ENCODE measurements around the gene KCNK3. TPM values are rescaled to one million over a fixed set of nuclear protein-coding genes. Genes with fewer than 3 reads are reported as not detected.

The KCNK3 gene
- total and polyA plus RNA-seq, 4 donors: 6.2 to 36.0 (median 24.4) TPM

DNA sequence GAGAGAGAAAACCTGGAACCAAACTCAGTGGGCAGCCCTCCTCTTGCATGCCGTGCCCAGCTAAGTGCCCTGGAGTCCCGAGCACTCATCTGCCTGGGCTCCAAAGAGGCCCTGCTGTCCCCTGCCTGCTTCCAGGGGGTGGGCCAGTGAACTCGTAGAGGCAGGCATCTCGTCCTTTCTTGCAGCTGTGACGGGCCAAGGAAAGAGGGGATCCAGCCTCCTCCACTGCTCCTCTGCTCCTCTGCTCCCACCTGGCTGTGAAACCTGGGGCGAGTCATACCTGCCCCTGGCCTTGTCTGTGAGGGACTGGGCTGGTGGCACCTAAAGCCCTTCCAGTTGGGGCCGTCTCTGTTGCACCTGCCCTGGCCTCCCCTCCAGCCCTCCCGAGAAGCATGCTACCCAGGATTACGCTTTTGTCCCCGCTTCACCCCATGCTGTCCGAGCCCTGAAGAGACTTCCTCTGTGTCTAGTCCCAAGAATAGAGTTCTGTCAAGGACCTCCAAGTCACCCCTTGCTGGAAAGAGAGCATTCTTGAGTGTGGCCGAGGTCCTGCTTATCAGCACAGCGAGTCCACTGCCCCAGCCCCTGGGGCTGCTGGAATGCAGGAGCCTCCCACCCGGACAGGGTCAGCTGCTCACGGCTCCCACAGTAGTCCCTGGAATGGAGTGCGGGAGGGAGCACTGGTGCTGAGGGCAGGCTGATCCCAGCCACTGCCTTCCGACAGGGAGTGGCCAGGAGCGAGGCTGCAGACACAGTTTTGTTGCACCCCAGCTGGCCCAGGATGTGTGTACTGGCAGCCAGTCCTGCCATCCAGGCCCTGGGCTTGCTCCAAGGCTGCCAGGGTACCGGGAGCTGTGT lies 14.3 kb downstream of the KCNK3 start:
- 66% methylated on average over 19 of the region's 19 CpGs for WGBS (ENCODE audit: insufficient coverage)
- H3K36me3 ChIP-seq (ENCODE audit: control insufficient read depth, insufficient read depth, low read length): no peaks in the 10 kb centered on the region
- no peak for DNase-seq (ENCODE audit: low read depth in 4 of 6, low spot score in 6 of 6)
- no peak overlapping the region for H3K4me3 ChIP-seq (ENCODE audit: low read depth, low read length)
- H3K27ac ChIP-seq (ENCODE audit: low read depth, low read length): no peak overlapping the region
- no peaks in the 10 kb centered on the region for H3K9me3 ChIP-seq (ENCODE audit: control insufficient read depth, insufficient read depth, low read length)
- peaks cover 44% of the 10 kb centered on the region for H3K4me1 ChIP-seq (ENCODE audit: control insufficient read depth, insufficient read depth, low read length)
- H3K27me3 ChIP-seq (ENCODE audit: control insufficient read depth, insufficient read depth, low read length): no peaks in the 10 kb centered on the region

DNA sequence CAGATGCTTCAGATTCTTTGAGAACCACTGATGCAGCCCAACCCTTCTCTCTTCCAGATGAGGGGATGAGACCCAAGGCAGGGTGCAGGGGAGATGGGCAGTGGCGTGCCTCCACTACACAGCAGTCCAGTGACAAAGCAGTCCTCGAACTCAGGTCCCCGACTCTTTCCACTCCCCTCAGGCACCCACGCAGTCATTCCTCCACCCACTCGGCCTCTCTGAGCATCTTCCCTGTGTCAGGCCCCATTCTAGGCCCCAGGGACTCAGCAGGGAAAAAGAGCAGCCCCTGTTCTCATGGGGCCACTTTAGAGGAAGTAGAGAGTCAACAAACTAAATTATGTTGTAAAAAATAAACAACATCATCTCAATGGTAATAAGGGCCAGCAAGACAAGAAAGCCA lies 15.2 kb downstream of the KCNK3 start:
- DNase-seq (ENCODE audit: low read depth in 4 of 6, low spot score in 6 of 6): no peak
- H3K27ac ChIP-seq (ENCODE audit: low read depth, low read length): no peak overlapping the region
- H3K4me3 ChIP-seq (ENCODE audit: low read depth, low read length): no peak overlapping the region
- H3K9me3 ChIP-seq (ENCODE audit: control insufficient read depth, insufficient read depth, low read length): no peaks in the 10 kb centered on the region
- H3K27me3 ChIP-seq (ENCODE audit: control insufficient read depth, insufficient read depth, low read length): no peaks in the 10 kb centered on the region
- peaks cover 53% of the 10 kb centered on the region for H3K4me1 ChIP-seq (ENCODE audit: control insufficient read depth, insufficient read depth, low read length)
- WGBS (ENCODE audit: insufficient coverage): 85% methylated on average over 3 of the region's 5 CpGs
- H3K36me3 ChIP-seq (ENCODE audit: control insufficient read depth, insufficient read depth, low read length): no peaks in the 10 kb centered on the region

DNA sequence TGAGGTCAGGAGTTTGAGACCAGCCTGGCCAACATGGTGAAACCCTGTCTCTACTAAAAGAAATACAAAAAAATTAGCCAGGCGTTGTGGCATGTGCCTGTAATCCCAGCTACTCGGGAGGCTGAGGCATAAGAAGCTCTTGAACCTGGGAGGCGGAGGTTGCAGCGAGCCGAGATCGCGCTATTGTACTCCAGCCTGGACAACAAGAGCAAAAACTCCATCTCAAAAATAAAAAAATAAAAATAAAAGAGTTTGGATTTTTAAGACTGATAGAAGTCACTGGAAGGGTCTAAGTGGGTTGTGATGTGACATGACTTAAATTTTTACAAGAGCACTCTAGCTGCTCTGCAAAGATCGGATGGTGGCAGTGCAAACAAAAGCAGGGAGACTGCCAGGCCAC lies 15.9 kb downstream of the KCNK3 start:
- Histone ChIP-seq H3K4me3 (ENCODE audit: low read depth, low read length) (no peak overlapping the region), H3K36me3 (ENCODE audit: control insufficient read depth, insufficient read depth, low read length) (no peaks in the 10 kb centered on the region), H3K4me1 (ENCODE audit: control insufficient read depth, insufficient read depth, low read length) (peaks cover 61% of the 10 kb centered on the region), H3K27me3 (ENCODE audit: control insufficient read depth, insufficient read depth, low read length) (no peaks in the 10 kb centered on the region), H3K9me3 (ENCODE audit: control insufficient read depth, insufficient read depth, low read length) (no peaks in the 10 kb centered on the region), H3K27ac (ENCODE audit: low read depth, low read length) (no peak overlapping the region)
- DNase-seq (ENCODE audit: low read depth in 4 of 6, low spot score in 6 of 6): no peak
- WGBS (ENCODE audit: insufficient coverage): 88% methylated on average over 1 of the region's 8 CpGs

DNA sequence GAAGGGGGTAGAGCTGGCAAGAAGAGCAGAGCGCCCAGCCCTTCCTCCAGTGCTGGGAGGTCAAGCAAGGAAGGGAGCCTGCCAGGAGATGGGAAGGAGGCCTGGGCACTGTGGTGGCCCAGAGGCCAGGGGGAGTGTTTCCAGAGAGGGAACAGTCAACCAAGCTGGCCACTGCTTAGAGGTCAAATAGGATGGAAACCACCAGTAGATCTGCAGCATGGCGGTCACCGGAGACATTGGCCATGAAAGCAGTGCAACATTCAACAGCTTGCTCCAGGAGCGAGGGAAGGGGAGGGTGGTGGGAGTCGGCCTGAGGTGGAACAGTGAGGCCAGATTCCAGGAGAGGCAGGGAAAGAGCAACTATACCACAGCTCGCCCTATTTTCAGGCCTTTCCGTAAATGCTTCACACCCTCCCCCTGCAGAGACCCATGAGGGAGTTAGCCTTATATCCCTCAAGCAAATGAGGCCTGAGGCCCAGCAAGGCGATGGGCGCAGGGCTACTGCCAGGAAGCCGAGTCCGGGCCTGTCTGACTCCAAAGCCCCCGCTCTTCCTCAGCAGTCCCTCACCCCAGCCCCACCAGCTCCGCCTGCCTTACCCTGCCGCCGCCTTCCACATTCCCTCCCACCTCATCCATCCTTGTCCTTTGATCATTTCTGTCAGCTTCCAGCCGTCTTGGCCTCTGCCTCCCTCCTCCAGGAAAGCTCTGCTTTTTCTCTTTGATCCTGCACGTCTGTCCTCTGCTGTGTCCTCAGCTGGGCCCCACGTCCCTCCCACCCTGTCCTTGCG lies 17.0 kb downstream of the KCNK3 start:
- H3K27me3 ChIP-seq (ENCODE audit: control insufficient read depth, insufficient read depth, low read length): no peaks in the 10 kb centered on the region
- H3K4me3 ChIP-seq (ENCODE audit: low read depth, low read length): no peak overlapping the region
- H3K36me3 ChIP-seq (ENCODE audit: control insufficient read depth, insufficient read depth, low read length): no peaks in the 10 kb centered on the region
- H3K4me1 ChIP-seq (ENCODE audit: control insufficient read depth, insufficient read depth, low read length): peaks cover 71% of the 10 kb centered on the region
- WGBS (ENCODE audit: insufficient coverage): 64% methylated on average over 18 of the region's 19 CpGs
- H3K27ac ChIP-seq (ENCODE audit: low read depth, low read length): no peak overlapping the region
- H3K9me3 ChIP-seq (ENCODE audit: control insufficient read depth, insufficient read depth, low read length): no peaks in the 10 kb centered on the region
- DNase-seq (ENCODE audit: low read depth in 4 of 6, low spot score in 6 of 6): peak in 1 of 6 donors; percentile 59

DNA sequence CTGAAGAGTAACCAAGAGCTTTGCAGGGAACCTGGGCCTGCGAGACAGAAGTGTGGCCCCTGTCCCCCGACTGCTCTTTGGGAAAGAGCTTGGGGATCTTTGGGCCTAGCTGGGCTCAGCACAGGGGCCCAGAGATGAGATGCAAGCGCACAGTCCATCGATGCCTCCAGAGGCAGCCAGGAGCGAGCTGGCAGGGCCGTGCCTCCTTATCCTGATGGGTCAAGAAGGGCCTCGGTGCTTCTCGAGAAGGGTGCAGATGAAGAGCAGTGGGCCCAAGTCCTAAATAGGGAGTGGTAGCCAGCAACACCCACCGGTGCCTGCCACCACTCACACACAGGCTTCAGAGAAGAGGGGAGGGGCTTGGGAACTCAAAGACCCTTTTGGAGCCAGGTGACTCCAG lies 17.6 kb downstream of the KCNK3 start:
- Histone ChIP-seq H3K27me3 (ENCODE audit: control insufficient read depth, insufficient read depth, low read length) (no peaks in the 10 kb centered on the region), H3K4me1 (ENCODE audit: control insufficient read depth, insufficient read depth, low read length) (peaks cover 74% of the 10 kb centered on the region), H3K27ac (ENCODE audit: low read depth, low read length) (peak overlapping the region; percentile 16), H3K36me3 (ENCODE audit: control insufficient read depth, insufficient read depth, low read length) (no peaks in the 10 kb centered on the region), H3K9me3 (ENCODE audit: control insufficient read depth, insufficient read depth, low read length) (no peaks in the 10 kb centered on the region), H3K4me3 (ENCODE audit: low read depth, low read length) (no peak overlapping the region)
- 60% methylated on average over 6 of the region's 9 CpGs for WGBS (ENCODE audit: insufficient coverage)
- no peak for DNase-seq (ENCODE audit: low read depth in 4 of 6, low spot score in 6 of 6)

DNA sequence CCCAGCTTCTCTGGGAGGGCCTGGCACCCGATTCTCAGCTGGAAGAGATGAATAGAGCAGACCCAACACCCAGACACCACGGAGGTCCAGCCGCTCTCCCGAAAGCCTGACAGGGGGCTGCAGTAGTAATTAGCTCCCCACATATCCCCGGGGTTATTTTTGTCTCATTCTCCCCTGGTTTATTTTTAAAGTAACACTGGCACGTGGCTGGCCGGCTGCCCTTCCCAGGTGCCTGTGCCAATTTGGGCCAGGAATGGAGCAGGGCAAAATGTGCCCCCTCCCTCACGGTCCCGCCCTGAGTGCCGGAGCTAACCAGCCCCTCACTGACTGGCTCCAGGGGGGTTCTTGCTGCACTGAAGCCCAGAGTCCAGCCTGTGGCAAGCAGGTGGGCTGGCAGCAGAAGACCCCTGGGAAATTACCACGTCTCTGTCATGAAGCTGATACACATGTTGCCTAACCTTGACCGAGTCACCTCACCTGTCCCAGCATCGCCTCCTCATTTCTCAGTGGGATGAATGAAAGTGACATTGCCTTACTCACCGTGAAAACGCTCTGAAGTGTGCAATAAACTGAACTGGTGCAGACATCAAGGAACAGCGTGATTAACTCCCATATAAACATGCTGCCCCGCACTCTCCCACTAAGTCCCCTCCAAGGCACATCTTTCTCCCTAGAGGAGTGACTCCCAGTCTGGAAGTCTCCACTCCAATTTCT lies 18.4 kb downstream of the KCNK3 start:
- DNase-seq (ENCODE audit: low read depth in 4 of 6, low spot score in 6 of 6): no peak
- H3K27ac ChIP-seq (ENCODE audit: low read depth, low read length): peak overlapping the region; percentile 20
- H3K27me3 ChIP-seq (ENCODE audit: control insufficient read depth, insufficient read depth, low read length): no peaks in the 10 kb centered on the region
- H3K9me3 ChIP-seq (ENCODE audit: control insufficient read depth, insufficient read depth, low read length): no peaks in the 10 kb centered on the region
- WGBS (ENCODE audit: insufficient coverage): 49% methylated on average over 17 of the region's 17 CpGs
- no peaks in the 10 kb centered on the region for H3K36me3 ChIP-seq (ENCODE audit: control insufficient read depth, insufficient read depth, low read length)
- H3K4me3 ChIP-seq (ENCODE audit: low read depth, low read length): no peak overlapping the region
- peaks cover 80% of the 10 kb centered on the region for H3K4me1 ChIP-seq (ENCODE audit: control insufficient read depth, insufficient read depth, low read length)

DNA sequence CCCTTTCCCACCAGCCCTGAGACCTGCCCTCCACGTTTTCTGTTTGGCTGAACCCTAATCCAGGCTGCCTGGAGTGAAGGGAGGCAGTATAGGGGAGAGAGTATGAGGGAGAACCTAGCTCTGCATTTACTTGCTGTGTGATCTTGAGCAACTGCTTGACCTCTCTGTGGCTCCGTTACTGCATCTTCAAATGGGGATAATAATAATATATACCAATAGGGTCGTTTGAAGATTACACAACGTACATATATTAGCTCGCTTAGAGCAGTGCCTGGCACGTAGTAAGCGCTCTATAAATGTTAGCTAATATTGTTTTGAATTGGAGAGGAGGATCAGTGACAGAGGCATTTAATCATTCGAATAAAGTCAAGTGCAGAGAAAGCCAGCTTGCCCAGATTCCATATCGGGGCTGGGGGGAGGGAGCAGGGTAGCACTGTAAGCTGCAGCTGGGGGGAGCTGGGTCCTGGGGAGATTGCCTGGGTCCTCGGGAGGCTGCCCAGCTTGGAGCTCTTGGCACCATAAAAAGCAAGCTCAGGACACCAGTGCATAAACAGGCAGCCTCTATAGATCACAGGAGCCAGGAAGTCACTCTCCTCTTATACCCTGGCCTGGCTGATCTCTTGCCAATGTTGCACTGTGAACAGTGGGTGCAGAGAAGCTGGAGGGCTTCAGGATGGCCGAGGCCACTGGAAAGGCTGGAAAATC lies 19.1 kb downstream of the KCNK3 start:
- WGBS (ENCODE audit: insufficient coverage): 54% methylated on average over 7 of the region's 11 CpGs
- Histone ChIP-seq H3K27me3 (ENCODE audit: control insufficient read depth, insufficient read depth, low read length) (no peaks in the 10 kb centered on the region), H3K9me3 (ENCODE audit: control insufficient read depth, insufficient read depth, low read length) (no peaks in the 10 kb centered on the region), H3K4me1 (ENCODE audit: control insufficient read depth, insufficient read depth, low read length) (peaks cover 77% of the 10 kb centered on the region), H3K4me3 (ENCODE audit: low read depth, low read length) (no peak overlapping the region), H3K27ac (ENCODE audit: low read depth, low read length) (peak overlapping the region; percentile 68), H3K36me3 (ENCODE audit: control insufficient read depth, insufficient read depth, low read length) (no peaks in the 10 kb centered on the region)
- peak in 1 of 6 donors; percentile 55 for DNase-seq (ENCODE audit: low read depth in 4 of 6, low spot score in 6 of 6)

DNA sequence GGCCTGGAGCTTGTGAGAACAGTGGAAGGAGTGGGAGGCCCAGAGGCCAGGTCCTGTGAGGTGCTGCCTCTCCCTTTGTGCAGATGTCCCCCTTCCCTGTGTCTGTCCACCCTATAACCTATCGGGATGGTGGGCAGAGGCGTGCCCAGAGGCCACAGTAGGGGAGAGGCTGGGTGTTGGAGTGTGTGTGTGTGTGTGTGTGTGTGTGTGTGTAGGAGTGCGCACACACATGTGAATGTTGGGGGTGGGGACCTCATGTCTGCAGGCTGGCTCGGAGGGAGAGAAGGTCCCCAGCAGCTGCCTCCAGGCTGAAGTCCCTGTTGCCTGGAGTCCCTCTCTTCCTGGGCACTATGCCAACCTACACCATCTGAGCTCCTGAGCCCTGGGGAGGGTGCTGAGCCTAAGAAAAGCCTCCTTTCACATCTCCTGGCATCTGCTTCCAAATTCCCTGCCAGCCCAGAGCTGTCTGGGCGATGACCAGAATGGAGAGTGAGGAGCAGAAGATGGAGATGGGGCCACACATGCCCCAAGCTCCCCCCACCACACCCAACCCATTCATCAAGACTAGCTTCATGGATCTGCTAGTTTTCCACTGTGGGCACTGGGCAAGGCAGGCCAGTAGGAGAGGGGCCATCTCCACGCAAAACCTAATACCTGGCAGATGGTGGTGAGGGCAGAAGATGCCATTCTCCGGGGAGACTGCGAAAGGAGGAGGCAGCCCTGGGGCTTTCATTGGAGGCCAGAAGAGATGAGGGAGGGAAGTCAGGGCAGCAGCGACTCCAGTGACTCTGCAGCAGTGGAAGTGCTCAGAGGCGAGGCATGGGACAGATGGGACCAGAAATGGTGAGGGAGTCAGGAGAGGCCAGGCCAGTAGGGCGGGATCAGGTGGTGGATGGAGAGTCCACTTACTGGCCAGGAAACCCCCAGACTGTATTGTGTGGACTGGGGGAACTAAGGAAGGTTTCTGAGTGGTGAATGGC lies 20.3 kb downstream of the KCNK3 start:
- Histone ChIP-seq H3K27ac (ENCODE audit: low read depth, low read length) (peak overlapping the region; percentile 70), H3K4me1 (ENCODE audit: control insufficient read depth, insufficient read depth, low read length) (peaks cover 74% of the 10 kb centered on the region), H3K27me3 (ENCODE audit: control insufficient read depth, insufficient read depth, low read length) (no peaks in the 10 kb centered on the region), H3K9me3 (ENCODE audit: control insufficient read depth, insufficient read depth, low read length) (no peaks in the 10 kb centered on the region), H3K4me3 (ENCODE audit: low read depth, low read length) (no peak overlapping the region), H3K36me3 (ENCODE audit: control insufficient read depth, insufficient read depth, low read length) (no peaks in the 10 kb centered on the region)
- 34% methylated on average over 8 of the region's 11 CpGs for WGBS (ENCODE audit: insufficient coverage)
- peak; percentile 80 to 97 (median 88) for DNase-seq (ENCODE audit: low read depth in 4 of 6, low spot score in 6 of 6)
